ENCODE measurements around the gene TRIM34. TPM values are rescaled to one million over a fixed set of nuclear protein-coding genes. Genes with fewer than 3 reads are reported as not detected.
A peak's percentile ranks its signal among the peaks of the same experiment; 100 is the strongest.

TRIM34 gene
- total RNA-seq, 1 donor from 2014 or later = 1.1 TPM

- Mint-ChIP-seq H3K36me3 (ENCODE audit: low read depth) (peaks cover 3% of the 10 kb centered on the region), H3K4me1 (peaks cover 2% of the 10 kb centered on the region), H3K4me3 (no peak overlapping the region), H3K27me3 (ENCODE audit: low read depth) (no peaks in the 10 kb centered on the region), H3K27ac (ENCODE audit: unreplicated experiment) (no peak overlapping the region), H3K9me3 (peaks cover 3% of the 10 kb centered on the region)
- no peak for TF ChIP-seq CTCF (conservative IDR thresholded peaks at IDR 0.05)
- DNase-seq (ENCODE audit: low read depth, low spot score) = no peak
Observed at GRCh38 chr11:5591613-5592012, 33.2 kb upstream of the TRIM34 start.

GRCh38 chr11:5592615-5593014, 32.2 kb upstream of the TRIM34 start:
- Mint-ChIP-seq H3K9me3 (peaks cover 3% of the 10 kb centered on the region), H3K27me3 (ENCODE audit: low read depth) (no peaks in the 10 kb centered on the region), H3K4me1 (peaks cover 12% of the 10 kb centered on the region), H3K4me3 (no peak overlapping the region), H3K27ac (ENCODE audit: unreplicated experiment) (no peak overlapping the region), H3K36me3 (ENCODE audit: low read depth) (peaks cover 3% of the 10 kb centered on the region)
- no peak for DNase-seq (ENCODE audit: low read depth, low spot score)
- TF ChIP-seq CTCF (conservative IDR thresholded peaks at IDR 0.05) = no peak

GRCh38 chr11:5593146-5593545, 31.7 kb upstream of the TRIM34 start:
- Mint-ChIP-seq H3K9me3 (peaks cover 3% of the 10 kb centered on the region), H3K4me1 (peaks cover 17% of the 10 kb centered on the region), H3K27me3 (ENCODE audit: low read depth) (no peaks in the 10 kb centered on the region), H3K27ac (ENCODE audit: unreplicated experiment) (no peak overlapping the region), H3K36me3 (ENCODE audit: low read depth) (peaks cover 3% of the 10 kb centered on the region), H3K4me3 (no peak overlapping the region)
- DNase-seq (ENCODE audit: low read depth, low spot score) = no peak
- no peak for TF ChIP-seq CTCF (conservative IDR thresholded peaks at IDR 0.05)

GRCh38 chr11:5596607-5597201, 28.1 kb upstream of the TRIM34 start, which contains the start of gene TRIM6:
TSS of gene TRIM6 (plus strand) at chr11:5596637. CDS start at chr11:5596898, 261 bp downstream.
- Mint-ChIP-seq H3K36me3 (ENCODE audit: low read depth) (peaks cover under 1% of the 10 kb centered on the region), H3K27ac (ENCODE audit: unreplicated experiment) (peak within 1 kb of the TSS; percentile 78), H3K4me3 (peak within 1 kb of the TSS; percentile 95), H3K9me3 (no peaks in the 10 kb centered on the region), H3K27me3 (ENCODE audit: low read depth) (no peaks in the 10 kb centered on the region), H3K4me1 (peaks cover 35% of the 10 kb centered on the region)
- peak; percentile 25 for DNase-seq (ENCODE audit: low read depth, low spot score)
- no peak for TF ChIP-seq CTCF (conservative IDR thresholded peaks at IDR 0.05)

GRCh38 chr11:5597953-5598352, 26.8 kb upstream of the TRIM34 start:
- Mint-ChIP-seq H3K27ac (ENCODE audit: unreplicated experiment) (no peak overlapping the region), H3K36me3 (ENCODE audit: low read depth) (no peaks in the 10 kb centered on the region), H3K9me3 (no peaks in the 10 kb centered on the region), H3K4me1 (peaks cover 35% of the 10 kb centered on the region), H3K4me3 (peak overlapping the region; percentile 95), H3K27me3 (ENCODE audit: low read depth) (no peaks in the 10 kb centered on the region)
- TF ChIP-seq CTCF (conservative IDR thresholded peaks at IDR 0.05) = no peak
- no peak for DNase-seq (ENCODE audit: low read depth, low spot score)

Measured in neural crest cell (in vitro differentiated cells).